ENCODE data around the gene PTGR1. TPM values are rescaled to one million over a fixed set of nuclear protein-coding genes. Genes with fewer than 3 reads are reported as not detected.

Gene PTGR1
- total and polyA plus RNA-seq, 7 donors: 19.7 to 61.1 (median 46.2) TPM

- no peaks in the 10 kb centered on the region for H3K36me3 ChIP-seq
- intact Hi-C loops (cut with DNase I): loop anchor here (10.0 kb wide), 1 partner anchor 444 kb away; no protein-coding TSS in a partner anchor
- TF ChIP-seq EP300 (IDR thresholded peaks at IDR 0.05): no peak
- TF ChIP-seq CTCF (IDR thresholded peaks at IDR 0.05): no peak
- no peak for TF ChIP-seq POLR2AphosphoS5 (IDR thresholded peaks at IDR 0.05)
- no peak for TF ChIP-seq POLR2A (IDR thresholded peaks at IDR 0.05)
- H3K9me3 ChIP-seq: no peaks in the 10 kb centered on the region
- WGBS, 2 donors: 4 to 11% methylated on average over 17 of the region's 17 CpGs
- peak overlapping the region; percentile 91 to 94 (median 92) for H3K27ac ChIP-seq
- H3K27me3 ChIP-seq: no peaks in the 10 kb centered on the region
- no peak for DNase-seq
- H3K4me1 ChIP-seq: peaks cover 0 to 35% (median 25%) of the 10 kb centered on the region in 4 donors
- H3K4me3 ChIP-seq: peak overlapping the region; percentile 82 to 97 (median 88)
Observed at GRCh38 chr9:111630182-111630963, 30.9 kb upstream of the PTGR1 start.

- Histone ChIP-seq H3K36me3 (no peaks in the 10 kb centered on the region), H3K9me3 (no peaks in the 10 kb centered on the region), H3K4me3 (no peak overlapping the region), H3K27me3 (no peaks in the 10 kb centered on the region), H3K27ac (no peak overlapping the region), H3K4me1 (peaks cover 0 to 24% (median 19%) of the 10 kb centered on the region in 4 donors)
- no peak for DNase-seq
- WGBS, 2 donors: 85 to 88% methylated on average over 7 of the region's 7 CpGs
- intact Hi-C loops (cut with DNase I): no loop called here
- TF ChIP-seq CTCF (IDR thresholded peaks at IDR 0.05) (no peak), POLR2AphosphoS5 (IDR thresholded peaks at IDR 0.05) (no peak), POLR2A (IDR thresholded peaks at IDR 0.05) (no peak), EP300 (IDR thresholded peaks at IDR 0.05) (no peak)
Observed at GRCh38 chr9:111628411-111628810, 29.0 kb upstream of the PTGR1 start.

- TF ChIP-seq CTCF (IDR thresholded peaks at IDR 0.05): no peak
- TF ChIP-seq POLR2AphosphoS5 (IDR thresholded peaks at IDR 0.05): no peak
- TF ChIP-seq EP300 (IDR thresholded peaks at IDR 0.05): no peak
- no peak for TF ChIP-seq POLR2A (IDR thresholded peaks at IDR 0.05)
- WGBS, 2 donors: 39 to 71% methylated on average over 7 of the region's 7 CpGs
- Histone ChIP-seq H3K9me3 (no peaks in the 10 kb centered on the region), H3K4me1 (peaks cover 0 to 15% (median 13%) of the 10 kb centered on the region in 4 donors), H3K27ac (no peak overlapping the region), H3K4me3 (no peak overlapping the region), H3K36me3 (no peaks in the 10 kb centered on the region), H3K27me3 (no peaks in the 10 kb centered on the region)
- DNase-seq: no peak
- intact Hi-C loops (cut with DNase I): no loop called here
Observed at GRCh38 chr9:111627260-111627963, 28.0 kb upstream of the PTGR1 start.

GRCh38 chr9:111622626-111623025 is 23.2 kb upstream of the PTGR1 start:
- H3K4me1 ChIP-seq: no peaks in the 10 kb centered on the region
- H3K36me3 ChIP-seq: no peaks in the 10 kb centered on the region
- no peak for TF ChIP-seq CTCF (IDR thresholded peaks at IDR 0.05)
- no peak for TF ChIP-seq POLR2A (IDR thresholded peaks at IDR 0.05)
- no peak for TF ChIP-seq POLR2AphosphoS5 (IDR thresholded peaks at IDR 0.05)
- no peak for TF ChIP-seq EP300 (IDR thresholded peaks at IDR 0.05)
- WGBS, 2 donors: 72 to 85% methylated on average over 3 of the region's 3 CpGs
- no peak overlapping the region for H3K27ac ChIP-seq
- H3K27me3 ChIP-seq: no peaks in the 10 kb centered on the region
- H3K4me3 ChIP-seq: no peak overlapping the region
- intact Hi-C loops (cut with DNase I): no loop called here
- DNase-seq: no peak
- H3K9me3 ChIP-seq: no peaks in the 10 kb centered on the region

All from sigmoid colon (tissue), 7 donors.